ENCODE results near the gene PNKD. TPM values are rescaled to one million over a fixed set of nuclear protein-coding genes. Genes with fewer than 3 reads are reported as not detected.
A peak's percentile ranks its signal among the peaks of the same experiment; 100 is the strongest.

Gene PNKD
- total and polyA plus RNA-seq, 3 donors from 2014 or later = 79.3 to 90.7 (median 84.2) TPM

- intact Hi-C loops (cut with DNase I; ENCODE audit: low total_unique reads) = no loop called here
- no peak for DNase-seq
- H3K27ac ChIP-seq = no peak overlapping the region
- no peaks in the 10 kb centered on the region for H3K27me3 ChIP-seq
- TF ChIP-seq CTCF (IDR thresholded peaks at IDR 0.05) (no peak), POLR2A (IDR thresholded peaks at IDR 0.05) (no peak)
- 58 to 66% methylated on average over 11 of the region's 11 CpGs for WGBS, 2 donors
- H3K36me3 ChIP-seq (ENCODE audit: low read depth, missing control alignments) = no peaks in the 10 kb centered on the region
- no peak overlapping the region for H3K4me3 ChIP-seq
- peaks cover 59% of the 10 kb centered on the region for H3K4me1 ChIP-seq
- no peaks in the 10 kb centered on the region for H3K9me3 ChIP-seq
Measured at GRCh38 chr2:218327451-218328210, 57.3 kb downstream of the PNKD start.

- H3K4me3 ChIP-seq = no peak overlapping the region
- peak overlapping the region in 1 of 2 donors; percentile 45 for H3K27ac ChIP-seq
- no peaks in the 10 kb centered on the region for H3K36me3 ChIP-seq (ENCODE audit: low read depth, missing control alignments)
- no peaks in the 10 kb centered on the region for H3K27me3 ChIP-seq
- DNase-seq = no peak
- TF ChIP-seq CTCF (IDR thresholded peaks at IDR 0.05) (no peak), POLR2A (IDR thresholded peaks at IDR 0.05) (no peak)
- WGBS, 2 donors = 92 to 95% methylated on average over 2 of the region's 2 CpGs
- H3K9me3 ChIP-seq = no peaks in the 10 kb centered on the region
- peaks cover 61% of the 10 kb centered on the region for H3K4me1 ChIP-seq
- intact Hi-C loops (cut with DNase I; ENCODE audit: low total_unique reads) = no loop called here
Measured at GRCh38 chr2:218328294-218328693, 58.0 kb downstream of the PNKD start.

- no peak overlapping the region for H3K4me3 ChIP-seq
- intact Hi-C loops (cut with DNase I; ENCODE audit: low total_unique reads) = no loop called here
- WGBS, 2 donors = 65 to 79% methylated on average over 17 to 18 of the region's 18 CpGs
- H3K27me3 ChIP-seq = no peaks in the 10 kb centered on the region
- H3K27ac ChIP-seq = peak overlapping the region; percentile 71 to 75
- H3K4me1 ChIP-seq = peaks cover 55% of the 10 kb centered on the region
- H3K36me3 ChIP-seq (ENCODE audit: low read depth, missing control alignments) = no peaks in the 10 kb centered on the region
- peak; percentile 41 for DNase-seq
- no peaks in the 10 kb centered on the region for H3K9me3 ChIP-seq
- TF ChIP-seq POLR2A (IDR thresholded peaks at IDR 0.05) (no peak), CTCF (IDR thresholded peaks at IDR 0.05) (no peak)
Measured at GRCh38 chr2:218329027-218329825, 58.9 kb downstream of the PNKD start.

- Histone ChIP-seq H3K36me3 (ENCODE audit: low read depth, missing control alignments) (no peaks in the 10 kb centered on the region), H3K4me1 (peaks cover 50% of the 10 kb centered on the region), H3K9me3 (no peaks in the 10 kb centered on the region), H3K27me3 (no peaks in the 10 kb centered on the region), H3K4me3 (no peak overlapping the region), H3K27ac (peak overlapping the region; percentile 71 to 75)
- TF ChIP-seq POLR2A (IDR thresholded peaks at IDR 0.05) (no peak), CTCF (IDR thresholded peaks at IDR 0.05) (no peak)
- intact Hi-C loops (cut with DNase I; ENCODE audit: low total_unique reads) = no loop called here
- no peak for DNase-seq
- WGBS, 2 donors = 43 to 51% methylated on average over 4 to 8 of the region's 8 CpGs
Measured at GRCh38 chr2:218329826-218330593, 59.7 kb downstream of the PNKD start.
